NCI-H2107 treated with DMSO at 0.1 percent for 48 hours (cell line): ENCODE measurements around the gene SYPL2.
A peak's percentile ranks its signal among the peaks of the same experiment; 100 is the strongest.
"Not testable (repeated sequence)": the region's sequence is repeated elsewhere in the genome, so short reads cannot be mapped to it uniquely, and the experiment has no call there.

Source experiments
- DNase-seq: peaks from one replicate; lab custom pipeline; 2025; ENCODE audit not compliant: unreplicated experiment; lab: John Stamatoyannopoulos, UW

The SYPL2 gene

GRCh38 chr1:109470245-109470644 lies 3.9 kb downstream of the SYPL2 start:
- no peak for DNase-seq

GRCh38 chr1:109472779-109473178 lies 6.4 kb downstream of the SYPL2 start:
- DNase-seq, result no peak

GRCh38 chr1:109473284-109474057 lies 7.1 kb downstream of the SYPL2 start:
- DNase-seq, result not testable (repeated sequence)

- DNase-seq, result no peak
These were observed 8.4 kb downstream of the SYPL2 start for GRCh38 chr1:109474697-109475096.

- no peak for DNase-seq
These were observed 8.9 kb downstream of the SYPL2 start for GRCh38 chr1:109475261-109475660.

- DNase-seq, result no peak
These were observed 10.5 kb downstream of the SYPL2 start for GRCh38 chr1:109476825-109477224.

GRCh38 chr1:109477821-109478220 lies 11.5 kb downstream of the SYPL2 start:
- no peak for DNase-seq

GRCh38 chr1:109478806-109479205 lies 12.5 kb downstream of the SYPL2 start:
- no peak for DNase-seq

- no peak for DNase-seq
These were observed 13.0 kb downstream of the SYPL2 start for GRCh38 chr1:109479311-109479710.

- DNase-seq, result no peak
These were observed 13.6 kb downstream of the SYPL2 start for GRCh38 chr1:109479901-109480300.

- DNase-seq, result no peak
These were observed 15.3 kb downstream of the SYPL2 start for GRCh38 chr1:109481646-109482045.

- DNase-seq, result no peak
These were observed 15.9 kb downstream of the SYPL2 start for GRCh38 chr1:109482242-109482641.

GRCh38 chr1:109482791-109483671 lies 16.7 kb downstream of the SYPL2 start:
- DNase-seq, result no peak

- DNase-seq, result peak; percentile 83
These were observed 17.5 kb downstream of the SYPL2 start, which contains the start of gene ATXN7L2 for GRCh38 chr1:109483672-109484518. ATXN7L2 (plus strand) TSS chr1:109483905; CDS start chr1:109483954, 49 bp downstream.

- DNase-seq, result no peak
These were observed 18.2 kb downstream of the SYPL2 start for GRCh38 chr1:109484519-109484975.

GRCh38 chr1:109485001-109485400 lies 18.7 kb downstream of the SYPL2 start:
- DNase-seq, result no peak

- DNase-seq, result no peak
These were observed 20.9 kb downstream of the SYPL2 start for GRCh38 chr1:109487261-109487660.

- DNase-seq, result no peak
These were observed 21.9 kb downstream of the SYPL2 start for GRCh38 chr1:109488201-109488600.

GRCh38 chr1:109488696-109489095 lies 22.4 kb downstream of the SYPL2 start:
- DNase-seq, result no peak

- DNase-seq, result peak; percentile 30
These were observed 23.9 kb downstream of the SYPL2 start for GRCh38 chr1:109490029-109490933.
